ENCODE data around the gene KIAA0825.

- TF ChIP-seq YY1 (IDR thresholded peaks at IDR 0.05; ENCODE audit: insufficient read depth, insufficient read length) (no peak), ZNF274 (IDR thresholded peaks at IDR 0.05; ENCODE audit: low read depth, low read length) (no peak), SUZ12 (IDR thresholded peaks at IDR 0.05; ENCODE audit: extremely low read depth, insufficient read depth, insufficient read length) (no peak)
These were observed 102.3 kb downstream of the KIAA0825 start for GRCh38 chr5:94516148-94516547.
